H4 (cell line): ENCODE measurements around the gene CRHR2. TPM values are rescaled to one million over a fixed set of nuclear protein-coding genes. Genes with fewer than 3 reads are reported as not detected.

ENCODE experiments used
- DNase-seq: peaks from one replicate; pipeline ENCODE4 v3.0.0-alpha.2; 2015; ENCODE audit warnings: low spot score
- total RNA-seq: library from RNA; depleted of rRNA; stranded (reverse); fragments of >200 nt; shearing (Covaris generic); gene quantifications from 2 replicates; pipeline ENCODE4 v1.2.3, GENCODE V29; 2014

Gene CRHR2
- total RNA-seq, 1 experiment from 2014 or later: not detected

- no peak for DNase-seq
These were observed 24.7 kb upstream of the CRHR2 start for GRCh38 chr7:30706908-30707307.

- DNase-seq: no peak
These were observed 24.1 kb upstream of the CRHR2 start for GRCh38 chr7:30706316-30706715.

- no peak for DNase-seq
These were observed 23.3 kb upstream of the CRHR2 start for GRCh38 chr7:30705596-30705995.

- no peak for DNase-seq
These were observed 22.8 kb upstream of the CRHR2 start for GRCh38 chr7:30705008-30705407.

- no peak for DNase-seq
These were observed 21.5 kb upstream of the CRHR2 start for GRCh38 chr7:30703756-30704155.

GRCh38 chr7:30702200-30702599, 19.9 kb upstream of the CRHR2 start:
- no peak for DNase-seq

- no peak for DNase-seq
These were observed 18.7 kb upstream of the CRHR2 start for GRCh38 chr7:30700941-30701340.

- DNase-seq: no peak
These were observed 17.6 kb upstream of the CRHR2 start for GRCh38 chr7:30699706-30700495.

GRCh38 chr7:30698481-30698880, 16.2 kb upstream of the CRHR2 start:
- DNase-seq: no peak

- peak; percentile 56 for DNase-seq
These were observed 15.6 kb upstream of the CRHR2 start for GRCh38 chr7:30697719-30698460.

- no peak for DNase-seq
These were observed 12.8 kb upstream of the CRHR2 start for GRCh38 chr7:30694774-30695721.

- no peak for DNase-seq
These were observed 12.0 kb upstream of the CRHR2 start for GRCh38 chr7:30694218-30694745.

GRCh38 chr7:30692882-30693281, 10.6 kb upstream of the CRHR2 start:
- no peak for DNase-seq

GRCh38 chr7:30692438-30692837, 10.2 kb upstream of the CRHR2 start:
- no peak for DNase-seq

GRCh38 chr7:30690011-30690410, 7.8 kb upstream of the CRHR2 start:
- DNase-seq: no peak

- no peak for DNase-seq
These were observed 6.5 kb upstream of the CRHR2 start for GRCh38 chr7:30688718-30689221.

GRCh38 chr7:30687604-30688003, 5.3 kb upstream of the CRHR2 start:
- DNase-seq: no peak

GRCh38 chr7:30684351-30684750, 2.1 kb upstream of the CRHR2 start:
- no peak for DNase-seq

- no peak for DNase-seq
These were observed 1.6 kb upstream of the CRHR2 start for GRCh38 chr7:30683816-30684215.

GRCh38 chr7:30683306-30683705, 1.1 kb upstream of the CRHR2 start:
- DNase-seq: no peak

- no peak for DNase-seq
These were observed 443 bp downstream of the CRHR2 start for GRCh38 chr7:30681815-30682211.
